GM21576 (cell line): ENCODE data around the gene CYSLTR1.
"Not testable (repeated sequence)": the region's sequence is repeated elsewhere in the genome, so short reads cannot be mapped to it uniquely, and the experiment has no call there.

Experiments used
- ATAC-seq: cut with Tn5 transposase; IDR thresholded peaks from one replicate; pipeline ENCODE4 v1.9.1; 2021; ENCODE audit warnings: mild to moderate bottlenecking, moderate library complexity; ENCODE audit not compliant: unreplicated experiment

CYSLTR1 gene

GRCh38 chrX:78327370-78328086 is at the start of gene CYSLTR1:
Gene CYSLTR1 (minus strand): TSS chrX:78327611. CDS start chrX:78273746, 53,865 bp downstream.
- ATAC-seq = peak; percentile 61

GRCh38 chrX:78377186-78377585 is 49.8 kb upstream of the CYSLTR1 start:
- ATAC-seq = no peak

- ATAC-seq = peak; percentile 58
These were observed 48.5 kb upstream of the CYSLTR1 start for GRCh38 chrX:78375894-78376293.

GRCh38 chrX:78366576-78366975 is 39.2 kb upstream of the CYSLTR1 start:
- no peak for ATAC-seq

GRCh38 chrX:78357342-78358055 is 30.1 kb upstream of the CYSLTR1 start:
- no peak for ATAC-seq

GRCh38 chrX:78333521-78333920 is 6.1 kb upstream of the CYSLTR1 start:
- peak; percentile 73 for ATAC-seq

GRCh38 chrX:78331708-78332107 is 4.3 kb upstream of the CYSLTR1 start:
- ATAC-seq = no peak

- no peak for ATAC-seq
These were observed 3.1 kb upstream of the CYSLTR1 start for GRCh38 chrX:78330540-78330939.

- ATAC-seq = no peak
These were observed 2.7 kb upstream of the CYSLTR1 start for GRCh38 chrX:78330068-78330467.

GRCh38 chrX:78329486-78329885 is 2.1 kb upstream of the CYSLTR1 start:
- ATAC-seq = no peak

- no peak for ATAC-seq
These were observed 1.0 kb downstream of the CYSLTR1 start for GRCh38 chrX:78326401-78326800.

- no peak for ATAC-seq
These were observed 4.5 kb downstream of the CYSLTR1 start for GRCh38 chrX:78322863-78323262.

- peak; percentile 91 for ATAC-seq
These were observed 5.6 kb downstream of the CYSLTR1 start for GRCh38 chrX:78321809-78322208.

- no peak for ATAC-seq
These were observed 11.1 kb downstream of the CYSLTR1 start for GRCh38 chrX:78316265-78316664.

GRCh38 chrX:78315745-78316144 is 11.7 kb downstream of the CYSLTR1 start:
- no peak for ATAC-seq

GRCh38 chrX:78314561-78314960 is 12.8 kb downstream of the CYSLTR1 start:
- peak; percentile 64 for ATAC-seq

GRCh38 chrX:78313526-78313925 is 13.9 kb downstream of the CYSLTR1 start:
- no peak for ATAC-seq

- ATAC-seq = no peak
These were observed 19.7 kb downstream of the CYSLTR1 start for GRCh38 chrX:78307665-78308064.

- no peak for ATAC-seq
These were observed 24.3 kb downstream of the CYSLTR1 start for GRCh38 chrX:78303086-78303485.

GRCh38 chrX:78300933-78301332 is 26.5 kb downstream of the CYSLTR1 start:
- ATAC-seq = not testable (repeated sequence)

- ATAC-seq = no peak
These were observed 43.9 kb downstream of the CYSLTR1 start for GRCh38 chrX:78283511-78283910.

- ATAC-seq = no peak
These were observed 90.3 kb downstream of the CYSLTR1 start for GRCh38 chrX:78237127-78237526.
